GM21423 (cell line): Measurements from ENCODE around the gene NR2E3.

Experiments
- ATAC-seq: cut with Tn5 transposase; IDR thresholded peaks from one replicate; pipeline ENCODE4 v1.9.1; 2021; ENCODE audit warnings: mild to moderate bottlenecking, moderate library complexity; ENCODE audit not compliant: unreplicated experiment

NR2E3 gene

GRCh38 chr15:71790081-71790480 lies 20.3 kb upstream of the NR2E3 start:
- ATAC-seq: no peak

DNA sequence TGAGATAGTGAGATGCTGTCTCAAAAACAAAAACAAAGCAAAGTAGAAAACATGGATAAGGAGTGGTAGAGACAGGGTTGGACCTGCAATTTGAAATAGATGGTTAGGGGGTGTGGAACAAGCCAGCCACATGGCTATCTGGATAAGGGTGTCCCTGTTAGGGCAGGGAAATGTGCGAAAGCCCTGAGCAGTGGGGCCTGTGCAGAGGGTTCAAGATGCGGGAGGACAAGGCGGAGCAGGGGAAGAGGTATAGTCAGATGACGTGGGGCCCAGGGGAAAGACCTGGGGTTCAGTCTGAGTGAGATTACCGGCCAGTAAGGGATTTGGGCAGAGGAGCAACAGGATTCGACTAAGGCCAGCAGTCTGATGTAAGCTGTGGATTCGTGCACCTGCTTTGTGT lies 18.4 kb upstream of the NR2E3 start:
- ATAC-seq: no peak

- ATAC-seq: no peak
Measured at GRCh38 chr15:71792521-71792920, 17.8 kb upstream of the NR2E3 start.

GRCh38 chr15:71798641-71799040 lies 11.7 kb upstream of the NR2E3 start:
- ATAC-seq: no peak

GRCh38 chr15:71800190-71800589 lies 10.2 kb upstream of the NR2E3 start:
- ATAC-seq: no peak

GRCh38 chr15:71800835-71801745 lies 9.3 kb upstream of the NR2E3 start:
- no peak for ATAC-seq

DNA sequence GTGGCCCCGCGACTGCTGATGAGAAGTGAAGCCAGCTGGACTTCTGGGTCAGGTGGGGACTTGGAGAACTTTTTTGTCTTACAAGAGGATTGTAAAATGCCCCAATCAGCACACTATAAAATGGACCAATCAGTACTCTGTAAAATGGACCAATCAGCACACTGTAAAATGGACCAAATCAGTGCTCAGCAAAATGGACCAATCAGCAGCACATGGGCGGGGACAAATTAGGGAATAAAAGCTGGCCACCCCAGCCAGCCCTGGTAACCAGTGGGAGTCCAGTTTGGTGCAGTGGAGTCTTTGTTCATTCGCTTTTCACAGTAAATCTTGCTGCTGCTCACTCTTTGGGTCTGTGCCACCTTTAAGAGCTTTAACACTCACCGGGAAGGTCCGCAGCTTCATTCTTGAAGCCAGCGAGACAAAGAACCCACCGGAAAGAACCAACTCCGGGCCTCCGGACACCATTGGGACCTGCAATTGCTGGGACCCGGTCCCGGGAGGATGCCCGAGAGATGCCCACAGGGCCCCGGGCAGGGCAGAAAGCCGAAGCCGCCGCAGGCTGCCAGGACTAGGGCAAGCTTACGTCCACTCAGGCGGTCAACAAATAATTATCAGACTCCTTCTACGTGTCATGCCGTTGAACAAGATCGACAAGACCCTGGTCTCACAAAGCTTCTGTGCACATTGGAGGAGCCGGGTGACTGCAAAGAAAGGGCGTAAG lies 8.3 kb upstream of the NR2E3 start:
- no peak for ATAC-seq

DNA sequence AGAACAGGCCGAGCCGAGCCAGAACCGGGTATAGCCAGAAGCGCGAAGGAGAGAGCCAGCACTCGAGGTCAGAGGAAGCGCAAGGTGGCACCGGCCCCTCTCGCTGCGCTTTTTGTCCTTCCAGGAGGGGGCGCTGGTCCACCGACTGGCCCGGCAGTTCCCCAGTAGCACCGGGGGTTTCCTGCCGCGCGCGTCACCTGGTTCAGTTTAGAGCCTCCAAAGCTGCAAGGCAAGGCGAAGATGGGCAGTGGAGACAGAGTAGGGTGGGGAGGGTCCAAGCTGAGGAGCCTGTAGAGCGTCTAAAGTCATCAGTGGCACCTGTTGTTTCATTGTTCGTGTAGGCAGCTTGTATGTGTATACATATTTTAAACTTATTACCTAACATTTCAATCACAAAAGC lies 7.6 kb upstream of the NR2E3 start:
- no peak for ATAC-seq

DNA sequence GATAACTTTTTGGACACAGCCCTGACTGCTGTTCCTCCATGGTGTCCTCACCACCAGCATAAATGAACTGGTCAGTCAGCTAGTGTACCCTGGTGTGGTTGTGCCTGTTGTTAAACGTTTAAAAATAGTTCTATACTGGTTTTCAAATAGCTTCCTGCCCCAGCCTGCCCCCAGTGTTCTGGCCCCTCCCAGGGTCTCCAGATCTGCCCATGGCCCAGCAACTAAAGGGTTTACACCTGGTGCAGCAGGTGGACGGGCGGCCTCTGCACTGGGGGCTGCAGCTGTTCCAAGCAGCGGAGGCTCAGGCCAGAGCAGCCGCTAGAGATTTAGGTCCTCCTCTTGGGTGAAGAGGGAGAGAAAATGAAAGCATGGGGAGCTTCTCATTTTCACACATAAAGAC lies 6.1 kb upstream of the NR2E3 start:
- no peak for ATAC-seq

DNA sequence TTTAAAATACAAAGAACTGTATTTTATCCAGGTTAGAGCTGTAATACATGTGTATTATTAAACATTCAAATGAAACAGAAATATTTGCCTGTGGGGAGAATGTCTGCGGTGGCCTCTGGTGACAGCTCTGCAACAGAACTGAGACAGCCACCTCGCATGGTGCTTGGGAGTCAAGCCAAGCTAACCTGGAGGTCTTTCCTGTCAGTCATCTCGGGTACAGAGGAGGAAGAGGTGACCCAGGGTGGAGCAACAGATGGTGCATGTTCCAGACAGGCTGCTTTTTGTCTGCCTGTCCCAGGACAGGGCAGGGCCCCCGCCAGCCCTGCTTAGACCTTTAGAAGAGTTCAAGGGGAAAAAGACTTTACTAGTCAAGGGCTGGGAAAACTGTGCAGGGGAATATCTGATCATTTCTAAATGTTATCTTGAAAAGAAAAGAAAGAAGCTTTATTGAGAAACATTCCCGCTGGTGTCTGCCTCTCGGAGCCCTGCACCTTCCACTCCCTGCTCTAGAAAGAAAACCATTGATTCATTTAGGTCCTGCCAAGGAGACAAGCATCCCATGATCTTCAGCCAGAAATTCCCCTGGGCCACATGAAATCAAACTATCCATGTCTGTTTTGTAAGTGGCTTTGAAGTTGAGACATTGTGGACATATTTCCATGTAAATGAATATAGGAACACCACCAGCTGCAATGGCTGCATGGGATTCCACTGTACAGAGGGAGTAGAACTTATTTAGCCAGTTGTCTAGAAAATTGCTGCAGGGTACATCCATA lies 5.5 kb upstream of the NR2E3 start:
- no peak for ATAC-seq

DNA sequence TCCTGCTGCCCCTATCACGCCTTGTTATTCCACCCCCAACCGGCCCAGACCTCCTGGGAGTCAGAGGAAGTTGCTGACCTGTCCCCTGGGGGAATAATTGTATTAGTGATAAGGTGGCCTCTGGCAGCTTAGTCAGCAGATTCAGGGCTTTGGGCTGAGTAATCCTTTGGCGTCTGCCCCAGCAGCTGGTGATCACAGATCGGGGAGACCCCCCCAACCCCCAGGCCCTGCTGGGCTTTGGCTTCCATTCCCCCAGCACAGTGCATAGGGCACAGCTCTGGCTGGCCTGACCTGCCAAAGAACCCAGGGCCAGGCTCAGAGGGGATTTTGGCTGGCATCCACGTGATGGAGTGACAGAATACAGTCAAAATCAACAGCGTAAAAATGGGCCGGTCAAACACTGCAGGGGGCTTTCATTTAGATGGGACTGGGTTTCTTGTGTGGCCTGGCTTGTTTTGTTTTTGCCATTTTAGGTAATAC lies 3.9 kb upstream of the NR2E3 start:
- ATAC-seq: no peak

GRCh38 chr15:71807125-71807629 lies 3.2 kb upstream of the NR2E3 start:
- ATAC-seq: no peak

GRCh38 chr15:71807691-71808091 lies 2.7 kb upstream of the NR2E3 start:
- ATAC-seq: no peak

- no peak for ATAC-seq
Measured at GRCh38 chr15:71808311-71809020, 1.9 kb upstream of the NR2E3 start.

DNA sequence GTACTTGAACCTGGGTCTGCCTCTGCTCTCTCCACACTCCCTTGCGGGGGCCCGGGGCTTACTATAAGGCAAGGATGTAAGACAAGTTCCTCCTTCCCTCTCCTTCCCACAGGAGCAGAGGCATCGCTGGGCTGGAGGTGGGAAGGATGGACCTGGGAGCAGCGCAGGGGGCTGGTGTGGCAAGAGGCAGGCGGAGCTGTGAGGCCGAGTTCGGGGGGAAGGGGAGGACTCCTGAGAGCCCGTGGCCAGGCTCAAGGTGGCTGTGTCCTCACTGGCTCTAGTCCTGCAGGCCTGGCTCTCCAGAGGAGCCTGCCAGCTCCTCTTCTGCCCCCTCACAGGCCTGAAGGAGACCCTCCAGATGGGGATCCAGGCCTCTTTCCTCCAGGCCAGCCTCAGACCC lies 1.0 kb upstream of the NR2E3 start:
- ATAC-seq: no peak

GRCh38 chr15:71811036-71811736 lies 832 bp downstream of the NR2E3 start:
- no peak for ATAC-seq

DNA sequence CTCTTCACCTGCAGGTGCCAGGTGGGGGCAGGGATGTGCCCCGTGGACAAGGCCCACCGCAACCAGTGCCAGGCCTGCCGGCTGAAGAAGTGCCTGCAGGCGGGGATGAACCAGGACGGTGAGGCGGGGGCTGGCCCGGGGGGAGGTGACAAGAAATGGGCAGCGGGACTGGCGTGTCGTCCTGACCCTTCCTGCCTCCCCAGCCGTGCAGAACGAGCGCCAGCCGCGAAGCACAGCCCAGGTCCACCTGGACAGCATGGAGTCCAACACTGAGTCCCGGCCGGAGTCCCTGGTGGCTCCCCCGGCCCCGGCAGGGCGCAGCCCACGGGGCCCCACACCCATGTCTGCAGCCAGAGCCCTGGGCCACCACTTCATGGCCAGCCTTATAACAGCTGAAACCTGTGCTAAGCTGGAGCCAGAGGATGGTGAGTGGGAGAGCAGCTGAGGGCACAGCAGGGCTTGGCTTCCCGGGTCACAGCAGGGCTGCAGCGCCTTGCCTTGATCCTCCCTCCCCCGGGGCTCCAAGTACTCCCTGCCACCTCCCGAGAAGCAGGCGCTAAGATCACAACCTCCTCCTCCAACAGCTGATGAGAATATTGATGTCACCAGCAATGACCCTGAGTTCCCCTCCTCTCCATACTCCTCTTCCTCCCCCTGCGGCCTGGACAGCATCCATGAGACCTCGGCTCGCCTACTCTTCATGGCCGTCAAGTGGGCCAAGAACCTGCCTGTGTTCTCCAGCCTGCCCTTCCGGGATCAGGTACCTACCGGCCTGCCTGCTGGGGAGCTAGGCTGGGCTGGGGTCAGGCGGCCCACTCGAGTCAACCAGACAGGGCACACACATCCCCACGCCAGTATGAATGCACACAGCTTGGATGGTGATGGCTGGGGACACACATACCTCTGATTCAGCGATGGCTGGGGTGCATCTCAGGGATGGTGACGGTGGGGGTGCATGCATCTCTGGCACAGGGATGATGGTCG lies 1.7 kb downstream of the NR2E3 start:
- no peak for ATAC-seq

DNA sequence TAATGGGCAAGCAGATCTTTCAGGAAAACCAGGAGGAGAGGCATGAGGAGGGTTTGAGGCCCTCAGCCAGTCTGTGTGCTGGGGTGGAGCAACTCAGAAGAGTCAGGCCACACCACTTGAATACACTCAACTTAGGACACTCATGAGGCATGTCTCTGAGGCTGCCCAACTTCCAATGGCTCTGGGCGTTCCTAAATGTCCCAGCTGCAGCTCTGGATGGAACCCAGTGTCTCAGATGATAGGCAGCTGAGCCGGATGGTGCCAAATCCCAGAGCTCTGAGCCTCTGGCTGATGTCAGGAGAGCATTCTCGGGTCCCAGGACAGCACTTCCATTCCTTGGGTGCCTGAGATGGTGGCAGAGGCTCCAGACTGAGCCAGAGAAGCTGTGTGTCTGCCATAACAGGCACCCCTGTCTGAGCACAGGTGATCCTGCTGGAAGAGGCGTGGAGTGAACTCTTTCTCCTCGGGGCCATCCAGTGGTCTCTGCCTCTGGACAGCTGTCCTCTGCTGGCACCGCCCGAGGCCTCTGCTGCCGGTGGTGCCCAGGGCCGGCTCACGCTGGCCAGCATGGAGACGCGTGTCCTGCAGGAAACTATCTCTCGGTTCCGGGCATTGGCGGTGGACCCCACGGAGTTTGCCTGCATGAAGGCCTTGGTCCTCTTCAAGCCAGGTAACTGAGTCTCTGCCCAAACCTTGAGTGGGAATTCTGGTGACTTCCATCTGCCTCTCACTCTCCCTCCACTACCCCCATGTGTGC lies 2.8 kb downstream of the NR2E3 start:
- ATAC-seq: no peak
